ENCODE data around the gene ATG101. TPM values are rescaled to one million over a fixed set of nuclear protein-coding genes. Genes with fewer than 3 reads are reported as not detected.

ATG101 gene
- total and polyA plus RNA-seq, 9 of the 15 experiments (the other 6 are each of a cell fraction or from before 2014, with no cell fraction given) = 2.9 to 52.4 (median 29.7) TPM

- TF ChIP-seq KDM5B (IDR thresholded peaks at IDR 0.05; ENCODE audit: insufficient replicate concordance, low read depth, low read length) = peak; percentile 33
Observed at GRCh38 chr12:52050116-52050757, 19.5 kb upstream of the ATG101 start (continued).

- Histone ChIP-seq H3K4me1 (replicated peaks in 1 of 2; ENCODE audit: control insufficient read depth in 2 of 2, insufficient read depth in 2 of 2, low read length in 2 of 2) (peaks cover 20 to 42% of the 10 kb centered on the region in 2 experiments), H3K36me3 (ENCODE audit: control insufficient read depth, insufficient read depth, low read length) (no peaks in the 10 kb centered on the region), H2AFZ (ENCODE audit: low read depth, low read length) (peak within 1 kb of the TSS; percentile 86), H4K20me1 (replicated peaks; ENCODE audit: control insufficient read depth, insufficient read depth, low read length) (peaks cover 6% of the 10 kb centered on the region; the same call in 1 of the 2 replicates), H3K27ac (ENCODE audit: extremely low read depth, low read depth, low read length) (peak within 1 kb of the TSS; percentile 68), H3K9ac (ENCODE audit: insufficient read depth in 1 of 2, low read depth in 2 of 2, low read length in 2 of 2) (peak within 1 kb of the TSS; percentile 71 to 97), H3K27me3 (ENCODE audit: control insufficient read depth in 2 of 2, insufficient read depth in 2 of 2, low read length in 2 of 2) (no peaks in the 10 kb centered on the region; a peak in 1 of 5 replicates), H3K79me2 (ENCODE audit: control insufficient read depth, insufficient read depth, low read length) (no peaks in the 10 kb centered on the region), H3K4me3 (peak within 1 kb of the TSS; percentile 50), H3K9me3 (replicated peaks; ENCODE audit: control insufficient read depth, insufficient read depth, low read depth, low read length) (no peaks in the 10 kb centered on the region), H3K9me1 (ENCODE audit: control insufficient read depth, insufficient read depth, low read length) (no peaks in the 10 kb centered on the region), H3K4me2 (ENCODE audit: insufficient read depth, low read length) (peak within 1 kb of the TSS; percentile 79)
- ChIA-PET CTCF (ENCODE audit: low intra/inter-chr PET ratio) (interaction anchor here (0.6 to 1.4 kb wide), 2 partner anchors 25 to 32 kb away, joined by 4 read pairs; no protein-coding TSS in a partner anchor), POLR2A (interaction anchor here (0.6 to 2.8 kb wide), 11 partner anchors 10 to 1493 kb away, joined by 3 to 23 read pairs (median 4); partner anchors contain the start of gene ATG101)
- DNase-seq (ENCODE audit: extremely low read depth in 1 of 4, low spot score in 3 of 4) (peak; percentile 93 to 98 (median 97)), ATAC-seq (peak; percentile 91), FAIRE-seq (no peak)
- intact Hi-C loops (cut with micrococcal nuclease) (no loop called here), in situ Hi-C loops (cut with MboI) (no loop called here)
- no TSS peak for BruUV-seq (replicated peaks)
- WGBS (ENCODE audit: insufficient coverage, low coverage, missing lambda C conversion rate) = under 1% methylated on average over 57 of the region's 77 CpGs
- TF ChIP-seq CXXC5 (CRISPR knock-in tag; IDR thresholded peaks at IDR 0.05) (peak; percentile 89), LARP7 (IDR thresholded peaks at IDR 0.05) (no peak), NCOR1 (IDR thresholded peaks at IDR 0.05) (peak; percentile 60), GTF2A2 (tag; IDR thresholded peaks at IDR 0.05) (no peak), FIP1L1 (IDR thresholded peaks at IDR 0.05; ENCODE audit: low read depth, low read length, poor library complexity, severe bottlenecking) (peak; percentile 61), RBM39 (optimal IDR thresholded peaks at IDR 0.05; ENCODE audit: low read depth, low read length) (no peak), DIDO1 (tag; IDR thresholded peaks at IDR 0.05; ENCODE audit: low read depth) (0 out of 2 replicates have a peak, but pooled peaks have one; percentile 32), KDM2B (CRISPR knock-in tag; IDR thresholded peaks at IDR 0.05) (0 out of 2 replicates have a peak, but pooled peaks have one; percentile 34), NFIX (CRISPR knock-in tag; IDR thresholded peaks at IDR 0.05; ENCODE audit: low read depth) (no peak), SMARCE1 (IDR thresholded peaks at IDR 0.05) (peak; percentile 53; the same call in 1 of the 2 replicates), ZNF583 (CRISPR knock-in tag; IDR thresholded peaks at IDR 0.05) (0 out of 2 replicates have a peak, but pooled peaks have one; percentile 54), POLR2AphosphoS5 (IDR thresholded peaks at IDR 0.05; ENCODE audit: control insufficient read depth, insufficient read depth, low read depth, low read length) (no peak), ZNF395 (CRISPR knock-in tag; IDR thresholded peaks at IDR 0.05) (peak; percentile 68; the same call in 1 of the 2 replicates), CHAMP1 (IDR thresholded peaks at IDR 0.05) (no peak), ATF1 (CRISPR knock-in tag; IDR thresholded peaks at IDR 0.05) (no peak), ATF1 (tag; IDR thresholded peaks at IDR 0.05) (peak; percentile 87)
Observed at GRCh38 chr12:52050758-52051541, 18.8 kb upstream of the ATG101 start, which contains the start of gene NR4A1. TSS of gene NR4A1 (plus strand) at chr12:52051442. CDS start at chr12:52054329, 2,887 bp downstream.

Measured in K562 (cell line).